ENCODE measurements around the gene UBTD1. TPM values are rescaled to one million over a fixed set of nuclear protein-coding genes. Genes with fewer than 3 reads are reported as not detected.

Gene UBTD1
- total RNA-seq, 1 experiment from 2014 or later = 19.0 TPM

- Histone ChIP-seq H4K20me1 (ENCODE audit: control insufficient read depth, insufficient read depth, insufficient read length) (no peaks in the 10 kb centered on the region), H2BK5ac (ENCODE audit: insufficient read length, low read length) (no peak overlapping the region), H3K27me3 (ENCODE audit: insufficient read depth, low read length) (no peaks in the 10 kb centered on the region), H3T11ph (ENCODE audit: low read length) (no peak overlapping the region), H3K9ac (ENCODE audit: extremely low read depth, insufficient read length, low read length) (no peak overlapping the region), H3K14ac (ENCODE audit: insufficient read depth, low read length) (no peak overlapping the region), H3K4me2 (ENCODE audit: insufficient read depth, insufficient read length, low read length) (no peak overlapping the region), H3K4me1 (ENCODE audit: insufficient read depth, low read length) (peaks cover 4% of the 10 kb centered on the region; the same call in 1 of the 2 replicates), H3K9me3 (ENCODE audit: control insufficient read depth, low read depth, low read length) (no peaks in the 10 kb centered on the region), H2AK5ac (ENCODE audit: insufficient read length, low read length) (no peak overlapping the region), H4K91ac (ENCODE audit: insufficient read length, low read depth, low read length) (no peak overlapping the region), H3K4ac (ENCODE audit: low read depth, low read length) (no peak overlapping the region), H3K56ac (ENCODE audit: insufficient read length, low read depth, low read length) (no peak overlapping the region), H2BK15ac (ENCODE audit: low read depth, low read length) (no peak overlapping the region), H3K18ac (ENCODE audit: insufficient read length, low read depth, low read length) (no peak overlapping the region), H3K23me2 (ENCODE audit: insufficient read length, low read depth, low read length, poor library complexity, severe bottlenecking) (no peaks in the 10 kb centered on the region), H3K79me1 (ENCODE audit: insufficient read depth, low read depth, low read length, poor library complexity, severe bottlenecking) (peaks cover 12% of the 10 kb centered on the region), H3K23ac (ENCODE audit: insufficient read length, low read depth, low read length) (no peak overlapping the region), H2BK120ac (ENCODE audit: low read depth, low read length, poor library complexity, severe bottlenecking) (no peak overlapping the region), H2AFZ (ENCODE audit: low read length) (no peak overlapping the region), H4K5ac (ENCODE audit: insufficient read length, low read depth, low read length) (no peak overlapping the region), H2BK20ac (ENCODE audit: low read depth, low read length, poor library complexity, severe bottlenecking) (no peak overlapping the region), H2BK12ac (ENCODE audit: insufficient read length, low read depth, low read length) (no peak overlapping the region), H3K79me2 (ENCODE audit: insufficient read depth, low read length) (peaks cover 3% of the 10 kb centered on the region; the same call in 1 of the 2 replicates), H3K27ac (ENCODE audit: insufficient read length, low read depth, low read length) (no peak overlapping the region), H4K8ac (replicated peaks; ENCODE audit: insufficient read length, low read depth, low read length) (no peak overlapping the region)
- H3K27me3 Mint-ChIP-seq (ENCODE audit: low read depth) = no peaks in the 10 kb centered on the region
- peaks cover 0 to 31% (median 27%) of the 10 kb centered on the region in 3 experiments; a peak in 6 of 7 replicates for H3K36me3 Mint-ChIP-seq (ENCODE audit: insufficient read depth in 1 of 3, low read depth in 3 of 3)
- WGBS (ENCODE audit: extremely low coverage, insufficient read length, low lambda C conversion rate) = no CpG with 5 or more reads among the region's 1 CpG
- H3K4me1 Mint-ChIP-seq = peaks cover 20 to 21% of the 10 kb centered on the region in 2 experiments
- TF ChIP-seq CTCF (conservative IDR thresholded peaks at IDR 0.05) = no peak
- no peak overlapping the region for H3K27ac Mint-ChIP-seq
- H3K9me3 Mint-ChIP-seq = no peaks in the 10 kb centered on the region
- no peak overlapping the region for H3K4me3 Mint-ChIP-seq
- DNase-seq = no peak
Observed at GRCh38 chr10:97483921-97484320, 14.8 kb upstream of the UBTD1 start.
